Coronary artery (tissue), 2 donors: Measurements from ENCODE around the gene MICB.

Experiments
- DNase-seq: peaks from one replicate; pipeline ENCODE4 v3.0.0-alpha.2; 2017; ENCODE audit warnings: low spot score
- H3K27ac ChIP-seq, 2 donors: fragments of 200-600 bp; sonication (generic); one replicate each; pipeline ENCODE4 v1.5.1; 2016 to 2019
- H3K4me3 ChIP-seq: fragments of 200-600 bp; sonication (generic); 2 replicates; pipeline ENCODE4 v1.5.1; 2016; ENCODE audit warnings: mild to moderate bottlenecking, moderate library complexity
- CTCF ChIP-seq: fragments of 200-600 bp; sonication (generic); IDR thresholded peaks from one replicate; pipeline ENCODE4 v1.5.1; 2019; ENCODE audit warnings: antibody characterized with exemption

Gene MICB

GRCh38 chr6:31534011-31534410 is 36.1 kb downstream of the MICB start:
- no peak overlapping the region for H3K27ac ChIP-seq
- no peak for DNase-seq
- no peak for TF ChIP-seq CTCF
- H3K4me3 ChIP-seq, result no peak overlapping the region

GRCh38 chr6:31534521-31535040 is 36.6 kb downstream of the MICB start:
- no peak for TF ChIP-seq CTCF
- Histone ChIP-seq H3K4me3 (no peak overlapping the region), H3K27ac (no peak overlapping the region)
- no peak for DNase-seq

- Histone ChIP-seq H3K27ac (no peak overlapping the region), H3K4me3 (no peak overlapping the region)
- no peak for TF ChIP-seq CTCF
- no peak for DNase-seq
These were observed 37.8 kb downstream of the MICB start for GRCh38 chr6:31535538-31536324.

- no peak for TF ChIP-seq CTCF
- H3K4me3 ChIP-seq, result peak overlapping the region; percentile 68
- H3K27ac ChIP-seq, result no peak overlapping the region
- no peak for DNase-seq
These were observed 41.0 kb downstream of the MICB start for GRCh38 chr6:31538805-31539400.

- H3K4me3 ChIP-seq, result peak overlapping the region; percentile 68
- no peak for TF ChIP-seq CTCF
- DNase-seq, result no peak
- peak overlapping the region; percentile 91 to 96 for H3K27ac ChIP-seq
These were observed 42.7 kb downstream of the MICB start for GRCh38 chr6:31540640-31541039.

- Histone ChIP-seq H3K27ac (peak overlapping the region; percentile 91 to 96), H3K4me3 (peak overlapping the region; percentile 68)
- TF ChIP-seq CTCF, result no peak
- DNase-seq, result no peak
These were observed 43.2 kb downstream of the MICB start for GRCh38 chr6:31541059-31541657.
